GM18867 (cell line): ENCODE data around the gene CCT6B.
"Not testable (repeated sequence)": the region's sequence is repeated elsewhere in the genome, so short reads cannot be mapped to it uniquely, and the experiment has no call there.

Experiments
- ATAC-seq: cut with Tn5 transposase; IDR thresholded peaks from one replicate; pipeline ENCODE4 v1.9.1; 2021; ENCODE audit warnings: mild to moderate bottlenecking, moderate library complexity; ENCODE audit not compliant: unreplicated experiment

The CCT6B gene

GRCh38 chr17:34980681-34981537 lies 19.6 kb upstream of the CCT6B start:
- peak; percentile 83 for ATAC-seq

GRCh38 chr17:34980353-34980680 lies 19.1 kb upstream of the CCT6B start, which contains the start of gene LIG3:
TSS of gene LIG3 (plus strand) at chr17:34980512. CDS start at chr17:34983006, 2,494 bp downstream.
- peak; percentile 83 for ATAC-seq

- no peak for ATAC-seq
Observed at GRCh38 chr17:34979650-34980352, 18.5 kb upstream of the CCT6B start.

GRCh38 chr17:34979153-34979552 lies 17.9 kb upstream of the CCT6B start:
- no peak for ATAC-seq

- no peak for ATAC-seq
Observed at GRCh38 chr17:34974794-34975785, 13.8 kb upstream of the CCT6B start.

GRCh38 chr17:34974179-34974578 lies 12.9 kb upstream of the CCT6B start:
- no peak for ATAC-seq

- ATAC-seq: no peak
Observed at GRCh38 chr17:34958438-34958837, 2.8 kb downstream of the CCT6B start.

- not testable (repeated sequence) for ATAC-seq
Observed at GRCh38 chr17:34950780-34951179, 10.5 kb downstream of the CCT6B start.

- ATAC-seq: no peak
Observed at GRCh38 chr17:34930283-34930682, 31.0 kb downstream of the CCT6B start.

GRCh38 chr17:34926661-34927060 lies 34.6 kb downstream of the CCT6B start:
- ATAC-seq: no peak

GRCh38 chr17:34920676-34921075 lies 40.6 kb downstream of the CCT6B start:
- no peak for ATAC-seq

GRCh38 chr17:34917381-34917780 lies 43.9 kb downstream of the CCT6B start:
- no peak for ATAC-seq

- ATAC-seq: no peak
Observed at GRCh38 chr17:34916120-34916519, 45.1 kb downstream of the CCT6B start.

- no peak for ATAC-seq
Observed at GRCh38 chr17:34913001-34913400, 48.3 kb downstream of the CCT6B start.

- ATAC-seq: no peak
Observed at GRCh38 chr17:34909040-34909439, 52.2 kb downstream of the CCT6B start.

- ATAC-seq: no peak
Observed at GRCh38 chr17:34902831-34903547, 58.3 kb downstream of the CCT6B start.

GRCh38 chr17:34899643-34900291 lies 61.5 kb downstream of the CCT6B start:
- ATAC-seq: no peak

GRCh38 chr17:34895383-34895782 lies 65.9 kb downstream of the CCT6B start:
- ATAC-seq: no peak

GRCh38 chr17:34894964-34895363 lies 66.3 kb downstream of the CCT6B start:
- no peak for ATAC-seq
